GM21367 (cell line): Measurements from ENCODE around the gene DISC1.
"Not testable (repeated sequence)": the region's sequence is repeated elsewhere in the genome, so short reads cannot be mapped to it uniquely, and the experiment has no call there.

Source experiments
- ATAC-seq: cut with Tn5 transposase; IDR thresholded peaks from one replicate; pipeline ENCODE4 v1.9.1; 2021; ENCODE audit not compliant: unreplicated experiment

DISC1 gene

DNA sequence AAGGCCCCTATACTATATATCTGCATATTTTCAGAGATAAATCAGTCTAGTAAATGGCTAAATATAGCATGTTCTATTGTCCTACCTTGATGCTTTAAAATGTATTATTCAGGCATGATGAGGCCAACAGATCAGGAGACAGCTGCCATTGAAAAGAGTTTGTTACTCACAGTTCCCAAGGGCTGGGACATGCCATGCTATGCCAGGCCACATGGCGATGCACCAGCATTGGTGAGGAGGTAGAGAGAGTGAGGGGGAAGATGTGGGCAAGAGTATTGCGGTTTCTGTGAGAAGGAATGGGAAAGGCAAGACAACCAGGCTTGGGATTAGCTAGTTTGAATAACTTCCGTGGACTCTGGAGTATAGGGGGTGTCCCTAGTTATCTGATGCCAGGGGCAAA is 316.5 kb downstream of the DISC1 start:
- ATAC-seq = no peak

GRCh38 chr1:231948102-231948501 is 321.5 kb downstream of the DISC1 start:
- ATAC-seq = not testable (repeated sequence)

GRCh38 chr1:231949277-231950091 is 322.9 kb downstream of the DISC1 start:
- no peak for ATAC-seq

DNA sequence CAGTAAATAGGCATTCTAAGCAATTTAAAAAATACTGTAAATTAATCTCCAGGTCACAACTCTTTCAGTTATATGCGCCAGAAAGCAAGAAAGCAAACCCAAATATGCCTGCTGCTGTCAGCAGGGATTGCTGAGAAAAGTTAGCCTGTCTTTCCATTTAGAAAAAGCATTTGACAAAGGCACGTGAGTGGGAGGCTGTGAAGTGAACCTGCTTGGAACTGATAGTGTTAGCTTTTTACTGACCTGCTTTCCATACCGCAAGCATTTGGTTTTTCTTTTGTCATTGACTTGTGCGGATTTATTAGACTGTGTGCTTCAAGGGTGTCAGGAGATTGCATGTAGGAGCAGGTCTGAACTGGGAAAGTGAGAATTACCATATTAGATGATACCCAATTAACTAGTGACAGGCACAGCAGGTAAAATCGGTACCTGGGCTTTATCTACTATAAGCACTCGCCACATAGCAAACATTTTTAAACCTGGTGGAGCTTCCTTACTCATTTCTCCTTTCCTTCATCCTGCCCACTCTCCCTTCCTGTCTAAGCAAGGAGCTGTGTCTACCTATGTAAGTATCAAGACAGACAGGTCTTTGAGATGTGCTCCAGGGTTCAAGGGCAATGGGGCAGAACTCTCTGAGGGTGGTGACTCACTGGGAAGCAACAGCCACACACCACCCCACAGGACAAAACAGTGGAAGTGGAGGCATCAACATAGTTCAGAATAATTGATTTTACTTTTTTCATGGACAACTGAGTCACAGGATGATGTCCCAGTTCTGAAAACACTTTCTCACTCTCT is 323.9 kb downstream of the DISC1 start:
- no peak for ATAC-seq

GRCh38 chr1:231951374-231951773 is 324.8 kb downstream of the DISC1 start:
- no peak for ATAC-seq

GRCh38 chr1:231952154-231952553 is 325.6 kb downstream of the DISC1 start:
- no peak for ATAC-seq

DNA sequence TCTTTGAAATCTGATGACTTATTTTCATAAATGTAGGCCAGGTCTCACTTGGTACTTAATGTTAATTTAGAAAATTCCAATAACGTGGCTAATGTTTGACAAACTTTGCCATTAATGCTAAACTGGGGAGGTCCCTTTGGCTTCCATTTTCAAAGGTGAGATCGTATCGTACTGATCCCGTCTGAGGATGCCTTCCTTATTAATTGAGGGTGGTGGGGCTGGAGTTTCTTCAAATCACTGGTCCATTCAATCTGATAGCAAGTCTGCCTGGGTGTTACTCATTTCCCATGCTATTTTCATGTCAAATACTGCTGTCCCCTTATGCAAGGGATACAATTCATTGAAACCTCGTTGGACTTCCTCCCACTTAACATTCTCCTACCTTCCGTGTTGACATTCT is 327.1 kb downstream of the DISC1 start:
- ATAC-seq = no peak

DNA sequence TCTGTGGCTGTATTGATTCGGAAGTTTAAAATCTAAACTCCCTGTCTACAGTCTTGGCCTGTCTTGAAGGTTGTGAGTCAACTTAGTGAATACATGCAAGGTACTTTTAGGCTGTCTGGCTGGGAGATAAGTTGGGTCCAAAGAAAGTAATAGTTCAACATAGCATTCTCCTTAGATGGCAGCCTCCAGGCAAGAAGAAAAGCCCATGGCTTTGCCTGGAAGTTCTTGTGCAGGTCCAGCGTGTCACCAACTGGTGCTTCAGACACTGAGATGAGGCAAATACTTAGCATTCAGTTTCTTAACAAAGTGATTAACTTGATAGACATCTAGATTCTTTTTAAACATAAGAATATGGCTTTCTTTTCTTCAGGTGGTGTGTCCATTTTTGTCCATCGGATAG is 328.2 kb downstream of the DISC1 start:
- ATAC-seq = no peak

DNA sequence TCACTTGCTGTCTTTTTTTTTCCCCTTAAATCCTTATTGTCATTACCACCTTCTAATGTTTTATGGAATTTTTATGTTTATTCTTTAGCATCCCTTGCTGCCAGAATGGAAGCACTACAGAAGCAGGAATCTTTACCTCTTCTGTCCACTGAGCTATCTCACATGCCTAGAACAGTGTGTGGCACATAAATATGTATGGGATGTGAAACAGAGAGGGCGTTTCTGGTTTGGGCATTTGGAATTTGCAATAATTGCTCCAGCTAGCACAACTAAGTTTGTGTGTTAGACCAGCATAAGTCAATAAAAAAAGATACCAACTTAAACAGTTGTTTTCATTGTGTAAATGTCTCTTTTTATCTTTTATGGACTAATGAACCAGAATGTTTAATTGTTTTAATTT is 330.8 kb downstream of the DISC1 start:
- no peak for ATAC-seq

- no peak for ATAC-seq
Observed at GRCh38 chr1:231958448-231958847, 331.9 kb downstream of the DISC1 start.

- no peak for ATAC-seq
Observed at GRCh38 chr1:231959225-231959884, 332.8 kb downstream of the DISC1 start.

DNA sequence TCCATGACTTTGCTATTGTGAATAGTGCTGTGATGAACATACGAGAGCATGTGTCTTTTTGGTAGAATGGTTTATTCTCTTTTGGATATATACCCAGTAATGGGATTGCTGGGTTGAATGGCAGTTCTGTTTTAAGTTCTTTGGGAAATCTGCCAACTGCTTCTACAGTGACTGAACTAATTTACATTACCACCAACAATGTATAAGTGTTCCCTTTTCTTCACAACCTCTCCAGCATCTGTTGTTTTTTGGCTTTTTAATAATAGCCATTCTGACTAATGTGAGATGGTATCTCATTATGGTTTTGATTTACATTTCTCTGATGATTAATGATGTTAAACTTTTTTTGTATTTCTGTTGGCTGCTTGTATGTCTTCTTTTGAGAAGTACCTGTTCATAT is 335.2 kb downstream of the DISC1 start:
- not testable (repeated sequence) for ATAC-seq

GRCh38 chr1:231962636-231963035 is 336.0 kb downstream of the DISC1 start:
- no peak for ATAC-seq

DNA sequence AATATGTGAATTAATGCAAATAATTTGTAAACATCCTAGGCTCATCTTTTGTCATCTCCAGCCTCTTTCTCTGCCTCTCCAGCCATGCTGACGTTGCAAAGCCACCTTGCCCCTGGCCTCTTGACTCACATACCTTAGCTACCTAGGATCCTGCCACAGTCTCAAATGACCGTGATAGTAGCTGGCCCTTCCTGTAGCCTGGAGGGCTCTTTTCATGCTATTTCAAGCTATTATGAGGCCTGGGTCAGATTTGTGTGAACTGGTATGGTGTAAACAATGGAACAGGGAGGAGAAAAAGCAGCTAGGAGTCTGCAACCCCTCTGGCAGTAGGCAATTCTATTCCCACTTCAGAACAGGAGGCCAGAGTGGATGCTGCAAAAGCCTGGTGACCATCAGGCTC is 337.7 kb downstream of the DISC1 start:
- ATAC-seq = no peak

GRCh38 chr1:231964961-231965360 is 338.4 kb downstream of the DISC1 start:
- ATAC-seq = no peak

DNA sequence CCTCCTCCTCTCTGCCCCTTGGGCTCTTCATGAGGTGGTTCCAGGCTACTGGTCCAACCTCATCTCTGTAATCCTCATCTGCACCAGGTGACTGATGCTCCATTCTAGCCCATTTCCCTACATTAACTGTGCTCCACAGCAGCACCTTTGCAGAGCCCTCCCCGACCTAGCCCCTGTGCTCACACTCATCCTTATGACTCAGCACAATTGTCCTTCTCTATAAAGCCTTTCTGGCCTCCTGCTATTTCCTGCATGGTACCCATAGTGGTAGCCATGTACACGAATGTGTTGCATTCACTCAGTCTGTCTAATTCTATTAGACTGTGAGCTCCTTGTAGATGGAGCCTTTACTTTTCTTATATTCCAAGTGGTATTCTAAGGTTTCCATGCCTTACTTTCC is 339.0 kb downstream of the DISC1 start:
- no peak for ATAC-seq

- no peak for ATAC-seq
Observed at GRCh38 chr1:231966983-231967382, 340.4 kb downstream of the DISC1 start.

DNA sequence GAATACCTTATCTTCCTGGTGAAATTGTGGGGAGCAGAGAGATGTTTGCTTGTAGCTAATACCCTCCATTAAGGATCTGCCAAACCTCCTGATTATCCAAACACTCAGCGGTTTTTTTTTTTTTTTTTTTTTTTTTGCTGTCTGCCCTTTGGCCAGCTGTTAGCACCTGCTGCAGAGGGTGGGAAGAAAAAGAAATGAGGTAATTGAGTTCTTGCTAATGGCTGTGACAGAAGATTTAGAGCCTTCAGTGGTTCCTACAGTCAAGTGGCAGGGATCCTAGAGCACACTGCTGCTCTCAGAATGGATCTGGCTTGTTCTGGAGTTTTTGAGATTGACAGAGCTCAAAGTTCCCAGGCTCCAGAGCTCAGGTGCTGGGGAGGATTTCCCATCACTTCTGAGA is 342.5 kb downstream of the DISC1 start:
- ATAC-seq = no peak

- not testable (repeated sequence) for ATAC-seq
Observed at GRCh38 chr1:231969761-231970160, 343.2 kb downstream of the DISC1 start.

GRCh38 chr1:231970684-231971083 is 344.1 kb downstream of the DISC1 start:
- no peak for ATAC-seq

DNA sequence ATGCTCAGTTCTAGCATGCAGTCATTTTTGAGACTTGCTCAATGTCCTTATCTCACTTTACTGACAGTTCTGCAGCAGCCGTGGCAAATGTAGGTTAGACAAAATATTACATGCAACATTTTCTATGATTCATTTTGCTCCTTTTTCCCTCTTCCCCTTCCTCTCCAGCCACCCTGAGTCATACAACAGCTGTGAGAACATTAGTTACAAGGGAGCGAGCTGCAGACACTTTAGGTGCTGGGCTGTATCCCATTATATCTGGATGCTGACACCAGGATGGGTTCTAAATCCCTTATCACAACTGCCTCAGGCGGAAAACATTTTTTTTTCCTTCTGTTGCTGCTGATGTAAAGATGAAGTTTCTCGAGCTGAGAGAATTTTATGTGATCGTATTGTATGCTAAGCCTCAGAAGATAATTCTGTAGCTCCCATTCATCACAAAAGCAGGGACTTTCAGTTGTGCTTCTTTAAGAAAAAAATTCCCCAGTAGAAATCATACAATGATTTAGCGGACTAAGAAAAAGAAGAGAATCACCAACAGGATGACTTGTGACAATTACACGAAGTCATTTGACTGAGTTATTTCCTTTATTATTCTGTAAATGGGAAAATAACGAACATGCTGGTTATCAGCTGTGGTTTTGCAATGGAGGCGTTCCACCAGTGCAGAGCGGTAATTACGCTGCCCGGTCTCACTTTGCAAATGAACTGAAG is 345.0 kb downstream of the DISC1 start:
- ATAC-seq = no peak
